ENCODE data around the gene CST6.
"Not testable (repeated sequence)": the region's sequence is repeated elsewhere in the genome, so short reads cannot be mapped to it uniquely, and the experiment has no call there.

Gene CST6

DNA sequence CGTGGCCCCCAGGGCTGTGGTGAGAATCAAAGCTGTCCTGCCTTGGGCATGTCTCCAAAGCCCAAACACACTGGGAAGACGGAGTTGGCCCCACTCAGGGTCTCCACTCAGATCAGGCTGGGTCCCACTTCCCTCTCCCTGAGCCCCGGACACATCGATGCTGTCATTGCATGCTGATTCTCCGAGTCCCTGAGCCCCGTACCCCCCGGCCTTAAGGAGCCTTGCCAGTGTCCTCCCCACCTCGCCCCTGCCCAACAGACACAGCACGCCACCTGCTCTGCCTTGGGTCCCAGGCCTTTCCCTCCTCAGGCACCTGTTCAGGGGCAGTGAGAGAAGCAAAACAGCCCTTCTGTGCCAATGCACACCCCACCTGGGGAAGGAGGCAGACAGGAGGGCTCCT is 24.5 kb upstream of the CST6 start:
- no peak for DNase-seq

DNA sequence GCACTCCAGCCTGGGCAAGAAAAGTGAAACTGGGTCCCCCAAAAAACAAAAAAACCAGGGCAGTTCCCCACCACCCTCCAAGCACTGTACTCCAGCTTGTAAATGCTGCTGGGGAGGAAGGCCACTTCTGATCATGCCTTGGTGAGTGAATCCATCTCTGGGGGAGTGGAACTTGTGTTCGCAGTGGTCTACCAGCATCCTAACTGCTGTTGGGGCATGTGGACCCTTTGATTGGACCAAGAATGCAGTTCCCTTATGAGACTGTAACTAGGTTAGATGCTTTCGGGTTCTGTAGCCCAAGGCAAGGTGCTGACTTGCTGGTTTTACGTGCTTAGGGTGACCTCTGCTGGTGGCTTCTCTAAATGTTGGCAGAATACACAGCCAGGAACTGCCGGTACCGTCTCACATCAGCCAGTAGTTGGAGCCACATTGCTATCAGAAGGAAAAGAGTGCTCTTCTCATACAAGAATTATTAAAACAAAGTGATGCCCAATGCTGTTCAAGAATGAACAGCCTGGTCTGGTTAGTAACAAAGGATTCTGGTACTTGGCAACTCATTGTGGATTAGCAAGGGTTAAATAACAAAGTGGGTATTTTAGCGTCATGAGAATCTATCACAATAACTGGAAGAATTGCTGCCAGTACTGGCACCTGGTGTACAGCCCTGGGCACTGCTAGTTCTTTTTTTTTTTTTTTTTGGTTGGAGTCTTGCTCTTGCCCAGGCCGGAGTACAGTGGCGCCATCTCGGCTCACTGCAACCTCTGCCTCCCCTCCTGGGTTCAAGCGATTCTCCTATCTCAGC is 22.8 kb upstream of the CST6 start:
- peak; percentile 80 for DNase-seq

DNA sequence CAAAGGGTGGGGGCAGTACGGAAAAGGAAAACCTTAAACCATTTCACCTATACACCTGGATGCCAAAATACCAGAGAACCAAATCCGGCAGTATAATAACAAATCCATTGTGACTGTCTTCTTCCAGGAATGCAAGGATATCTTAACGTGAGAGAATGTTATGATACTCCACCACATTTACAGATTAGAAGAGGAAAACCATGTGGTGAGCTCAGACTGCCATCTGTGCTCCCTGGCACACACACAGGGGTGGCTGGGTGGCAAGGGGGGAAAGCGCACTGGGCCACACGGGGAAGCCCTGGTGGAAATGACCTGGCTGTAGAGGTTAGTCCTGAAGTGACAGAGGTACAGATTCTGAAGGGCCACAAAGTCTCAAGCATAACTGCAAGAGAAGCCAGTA is 19.8 kb upstream of the CST6 start:
- DNase-seq = no peak

DNA sequence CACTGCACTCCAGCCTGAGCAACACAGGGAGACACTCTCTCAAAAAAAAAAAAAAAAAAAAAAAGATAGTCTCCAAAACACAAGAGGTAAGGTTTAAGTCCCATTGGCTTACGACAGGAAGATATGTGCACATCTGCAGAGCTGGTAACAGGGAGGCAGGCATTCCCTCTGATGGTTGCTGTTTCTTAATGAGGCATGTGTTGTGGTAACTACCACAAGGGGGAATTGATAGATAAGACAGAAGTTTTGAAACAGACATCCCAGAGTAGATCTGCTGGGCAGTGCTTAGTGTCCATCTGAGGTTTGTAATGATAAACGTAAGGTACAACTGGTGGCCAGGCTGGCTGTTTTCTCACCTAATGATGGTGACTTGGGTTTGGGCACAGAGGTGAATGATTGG is 14.5 kb upstream of the CST6 start:
- no peak for DNase-seq

DNA sequence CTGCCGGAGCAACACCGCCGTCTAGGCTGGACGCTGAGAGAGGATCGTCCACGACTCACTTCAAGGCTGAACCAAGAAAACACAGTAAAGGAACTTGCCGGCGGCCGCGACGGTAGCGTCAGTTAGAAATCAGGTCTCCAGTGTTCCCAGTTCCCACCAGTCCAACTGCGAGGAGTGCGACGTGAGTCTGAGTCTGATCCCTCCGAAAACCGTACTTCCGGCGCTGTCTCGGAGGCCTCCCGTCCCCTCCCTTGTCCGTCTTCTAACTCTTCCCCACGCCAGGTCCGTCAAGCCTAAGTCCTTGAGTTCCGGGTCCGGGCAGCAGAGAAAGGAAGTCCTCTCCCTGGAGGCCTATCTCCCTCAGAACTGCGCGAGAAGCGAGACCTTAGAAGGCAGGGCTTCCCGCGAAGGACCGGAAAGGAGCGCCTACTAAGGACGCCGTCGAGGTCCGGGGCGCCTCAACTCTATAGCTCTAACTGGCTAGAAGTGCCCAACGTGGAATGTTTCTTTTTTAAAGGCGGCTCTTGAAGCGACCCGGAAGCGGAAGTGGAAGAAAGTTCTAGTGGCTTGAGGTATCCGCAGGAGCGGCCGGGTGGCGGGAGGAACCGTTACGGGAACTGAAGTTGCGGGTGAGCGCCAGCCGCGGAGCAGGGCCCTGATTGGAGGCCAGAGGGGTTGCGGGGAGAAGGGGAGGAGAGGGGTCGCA is 9.7 kb upstream of the CST6 start, which contains the start of the genes BANF1 and EIF1AD:
BANF1 (plus strand) TSS at position 562 of the 706 bp plus-strand sequence. CDS start 748 bp downstream, outside the sequence.
EIF1AD (minus strand) TSS at position 216 of the 706 bp plus-strand sequence. CDS start 1,768 bp downstream, outside the sequence.
- peak; percentile 85 for DNase-seq

DNA sequence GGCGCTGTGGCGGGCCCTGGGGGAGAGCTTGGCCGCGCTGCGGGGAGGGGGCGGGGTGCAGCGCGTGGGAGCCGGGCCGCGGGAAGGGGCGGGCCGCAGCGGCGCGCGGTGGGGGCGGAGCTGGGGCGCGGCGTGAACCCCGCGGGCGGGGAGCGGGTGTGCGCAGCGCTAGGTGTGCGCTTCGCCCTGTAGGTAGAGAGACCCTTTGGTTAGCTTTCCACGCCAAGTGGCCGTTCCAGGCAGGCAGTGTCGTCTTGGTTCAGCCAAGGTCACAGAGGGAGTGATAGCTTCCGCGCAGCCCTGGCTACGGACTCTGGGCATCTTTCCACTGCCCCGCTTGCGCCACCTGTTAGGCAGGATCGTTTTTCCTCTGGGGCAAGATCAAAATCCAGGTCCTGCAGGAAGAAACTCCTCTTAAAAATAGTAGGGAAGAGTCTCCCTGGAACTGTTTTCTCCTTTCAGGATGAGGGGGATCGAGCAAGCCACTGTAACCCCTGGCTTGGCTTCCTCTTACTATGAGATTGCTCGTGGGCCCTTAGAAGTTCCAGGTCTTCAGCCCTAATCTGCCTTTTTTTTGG is 9.1 kb upstream of the CST6 start:
- peak; percentile 70 for DNase-seq

DNA sequence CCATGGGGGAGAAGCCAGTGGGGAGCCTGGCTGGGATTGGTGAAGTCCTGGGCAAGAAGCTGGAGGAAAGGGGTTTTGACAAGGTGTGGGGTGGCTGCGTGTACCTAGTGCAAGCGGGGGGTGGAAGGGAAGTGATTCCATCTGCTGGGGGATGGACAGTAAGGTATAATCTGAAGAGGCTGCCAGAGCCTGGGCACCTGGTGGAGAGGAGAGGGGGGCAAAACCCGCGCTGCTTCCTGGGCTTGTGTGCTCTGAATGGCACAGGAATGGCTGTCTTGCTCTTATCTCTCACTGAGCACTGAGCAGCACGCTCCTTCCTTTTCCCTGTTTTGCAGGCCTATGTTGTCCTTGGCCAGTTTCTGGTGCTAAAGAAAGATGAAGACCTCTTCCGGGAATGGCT is 8.5 kb upstream of the CST6 start:
- DNase-seq = no peak

DNA sequence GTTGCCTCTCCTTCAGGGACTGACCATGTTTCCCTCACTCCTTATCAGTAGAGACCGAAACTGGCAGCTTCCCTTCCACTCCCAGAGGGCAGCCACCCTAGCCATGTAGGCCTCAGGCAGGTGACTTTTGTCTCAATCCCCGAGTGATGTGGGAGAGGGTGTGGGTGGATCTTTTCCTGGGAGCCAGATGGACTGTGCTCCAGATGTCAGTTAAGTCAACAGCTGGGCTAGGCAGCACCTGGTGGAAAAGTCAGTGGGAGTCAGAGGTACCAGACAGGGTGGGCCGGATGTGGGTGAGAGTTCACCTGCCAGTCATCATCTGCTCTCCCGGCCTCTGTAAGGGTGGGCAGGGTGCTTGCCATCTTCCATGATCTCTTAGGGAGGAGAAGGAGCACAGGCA is 7.6 kb upstream of the CST6 start:
- no peak for DNase-seq

DNA sequence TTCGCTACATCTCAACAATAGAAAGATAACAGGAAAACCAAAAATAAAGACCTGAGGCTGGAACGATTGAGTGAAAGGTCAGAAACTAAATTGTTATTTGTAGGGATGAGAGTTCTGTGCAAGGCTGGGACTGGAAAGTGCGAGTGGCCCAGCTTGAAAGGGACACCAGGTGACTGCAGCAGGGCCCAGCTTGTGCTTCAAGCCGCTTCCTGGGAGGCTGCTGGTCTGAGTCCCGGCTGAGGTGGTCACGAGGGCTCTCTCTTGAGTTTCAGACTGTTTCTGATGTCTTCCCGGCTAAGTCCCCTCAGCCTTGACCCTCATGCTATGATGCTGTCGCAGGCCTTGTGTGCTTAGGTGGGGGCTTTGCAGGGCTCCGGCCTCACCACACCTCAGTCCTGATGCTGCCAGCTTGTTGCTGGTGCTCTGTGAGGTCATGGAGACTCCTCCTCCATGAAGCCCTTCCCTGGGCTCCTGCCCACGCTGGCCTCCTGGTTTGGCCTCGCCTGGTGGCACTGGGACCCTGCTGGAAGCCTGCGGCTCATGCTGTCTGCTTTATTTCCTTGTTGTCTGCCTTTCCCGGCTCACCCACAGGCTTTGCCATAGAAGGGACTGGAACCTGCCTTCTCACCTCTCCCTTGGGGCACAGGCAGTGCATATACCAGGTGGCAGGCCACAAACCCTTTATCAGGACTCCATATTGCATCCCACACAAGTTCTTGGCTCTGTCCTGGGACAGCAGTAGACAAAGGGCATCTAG is 5.5 kb upstream of the CST6 start:
- no peak for DNase-seq

DNA sequence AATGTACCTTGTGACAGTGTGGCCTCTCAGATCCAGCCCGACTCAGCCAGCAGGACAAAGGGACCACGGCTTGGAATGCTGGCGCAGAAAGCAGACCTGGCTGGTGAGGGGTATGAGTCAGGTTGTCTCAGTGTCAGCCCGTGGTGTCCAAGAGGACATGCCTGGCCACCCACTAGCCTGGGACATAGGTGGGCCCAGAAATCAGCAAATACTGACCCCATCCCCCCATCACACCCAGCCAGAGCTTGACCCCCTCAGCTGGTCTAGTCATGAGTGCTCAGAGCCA is 5.0 kb upstream of the CST6 start:
- no peak for DNase-seq

DNA sequence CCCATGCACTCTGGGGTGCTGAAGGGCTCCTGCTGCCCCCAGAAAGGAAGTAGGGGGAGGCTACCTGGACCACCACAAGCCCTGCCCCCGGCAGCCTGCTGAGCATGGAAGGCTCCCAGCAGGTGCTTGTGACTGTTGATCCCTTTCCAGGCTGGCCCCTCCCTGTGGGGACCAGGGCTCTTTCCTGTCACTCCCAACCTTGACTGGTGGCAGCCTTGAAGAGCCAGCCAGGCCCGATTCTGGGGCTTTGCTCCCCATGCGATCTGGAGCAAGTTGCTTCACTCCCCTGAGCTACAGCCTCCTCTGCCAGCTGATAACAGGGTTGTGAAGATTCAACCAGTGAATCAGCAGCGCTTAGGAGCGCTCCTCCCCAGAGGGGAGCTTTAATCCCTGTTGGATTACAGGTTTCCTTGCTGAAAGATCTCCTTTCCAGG is 4.6 kb upstream of the CST6 start:
- no peak for DNase-seq

DNA sequence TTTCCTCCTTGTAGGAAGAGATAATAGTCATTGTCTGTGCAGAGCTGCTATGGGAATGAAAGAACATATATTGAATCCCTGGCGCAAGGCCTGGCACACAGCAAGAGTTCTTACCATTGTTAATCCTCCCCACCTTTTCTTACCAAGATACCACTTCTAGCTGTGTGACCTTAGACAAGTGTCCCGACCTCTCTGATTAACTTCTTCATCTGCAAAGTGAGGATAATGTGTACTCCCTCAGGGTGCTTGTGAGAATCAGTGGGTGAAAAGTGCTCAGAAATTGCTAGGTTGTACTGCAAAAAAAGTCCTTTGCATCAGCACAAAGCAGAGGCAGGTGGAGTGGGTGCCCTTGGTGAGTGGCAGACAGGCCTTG is 3.7 kb upstream of the CST6 start:
- no peak for DNase-seq

DNA sequence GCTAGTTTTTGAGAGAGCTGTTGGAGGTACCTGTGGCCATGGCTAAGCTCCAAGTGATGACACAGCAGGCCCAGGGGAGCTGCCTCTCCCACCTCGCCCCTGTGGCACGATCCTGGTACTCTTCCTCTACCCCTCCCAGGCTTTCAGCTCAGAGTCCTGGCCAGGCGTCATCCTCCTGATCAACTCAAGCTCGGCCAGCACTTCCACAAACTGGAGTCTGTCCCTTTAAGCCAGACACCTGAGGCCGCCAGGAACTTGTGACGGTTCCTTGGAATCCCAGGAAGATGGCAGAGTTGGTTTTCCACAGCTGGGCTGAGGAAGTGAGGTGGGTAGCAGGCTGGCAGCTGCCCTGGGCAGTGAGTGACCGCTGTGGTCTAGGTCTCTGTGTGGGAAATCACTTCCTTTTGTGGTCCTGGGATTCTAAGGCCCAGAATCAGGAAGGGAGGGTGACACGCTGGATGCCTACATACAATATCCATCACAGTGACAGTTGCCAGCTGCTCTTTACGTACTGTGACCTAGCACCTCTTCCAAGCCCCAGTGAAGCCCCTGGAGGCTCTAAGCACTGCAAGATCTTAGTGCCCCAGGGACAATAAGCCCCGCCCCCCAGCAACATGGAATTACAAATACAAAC is 3.2 kb upstream of the CST6 start:
- no peak for DNase-seq

DNA sequence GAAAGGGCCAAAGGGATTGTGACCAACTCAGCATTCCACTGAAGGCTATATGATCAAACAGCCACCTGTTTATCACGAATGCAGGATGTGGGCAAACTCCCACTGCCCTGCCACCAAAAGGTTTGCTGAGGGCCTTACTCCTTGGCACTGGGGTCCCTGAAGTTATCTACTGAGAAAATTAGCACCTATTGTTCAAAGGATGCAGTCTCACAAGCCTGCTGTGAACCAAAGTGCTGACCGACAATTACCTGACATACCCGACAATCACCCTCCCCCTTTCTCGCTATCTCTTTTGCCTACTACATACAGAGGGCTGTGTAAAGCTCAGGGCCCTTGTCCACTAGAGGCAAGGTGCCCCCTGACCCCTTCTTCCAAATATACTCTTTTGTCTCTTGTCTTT is 1.8 kb upstream of the CST6 start:
- not testable (repeated sequence) for DNase-seq

DNA sequence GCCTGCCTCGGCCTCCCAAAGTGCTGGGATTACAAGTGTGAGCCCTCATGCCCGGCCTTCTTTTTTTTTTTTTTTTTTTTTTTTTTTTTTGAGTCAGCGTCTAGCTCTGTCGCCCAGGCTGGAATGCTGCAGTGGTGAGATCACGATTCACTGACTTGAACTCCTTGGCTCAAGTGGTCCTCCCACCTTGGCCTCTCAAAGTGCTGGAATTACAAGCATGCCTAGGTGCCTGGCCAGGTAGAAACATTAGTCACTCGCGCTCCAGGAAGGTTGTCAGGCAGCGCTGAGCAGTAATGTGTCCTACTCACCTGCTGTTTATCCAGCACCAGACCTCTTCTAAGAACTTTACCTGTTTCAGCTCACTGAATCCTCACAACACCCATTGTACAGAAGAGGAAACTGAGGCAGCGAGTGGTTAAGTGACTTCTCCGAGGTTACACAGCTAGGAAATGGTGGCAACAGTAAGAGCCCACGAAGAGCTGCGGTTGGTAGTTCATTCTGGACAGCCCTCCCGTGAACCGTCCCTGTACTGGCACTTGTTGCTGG is 496 bp upstream of the CST6 start:
- no peak for DNase-seq

DNA sequence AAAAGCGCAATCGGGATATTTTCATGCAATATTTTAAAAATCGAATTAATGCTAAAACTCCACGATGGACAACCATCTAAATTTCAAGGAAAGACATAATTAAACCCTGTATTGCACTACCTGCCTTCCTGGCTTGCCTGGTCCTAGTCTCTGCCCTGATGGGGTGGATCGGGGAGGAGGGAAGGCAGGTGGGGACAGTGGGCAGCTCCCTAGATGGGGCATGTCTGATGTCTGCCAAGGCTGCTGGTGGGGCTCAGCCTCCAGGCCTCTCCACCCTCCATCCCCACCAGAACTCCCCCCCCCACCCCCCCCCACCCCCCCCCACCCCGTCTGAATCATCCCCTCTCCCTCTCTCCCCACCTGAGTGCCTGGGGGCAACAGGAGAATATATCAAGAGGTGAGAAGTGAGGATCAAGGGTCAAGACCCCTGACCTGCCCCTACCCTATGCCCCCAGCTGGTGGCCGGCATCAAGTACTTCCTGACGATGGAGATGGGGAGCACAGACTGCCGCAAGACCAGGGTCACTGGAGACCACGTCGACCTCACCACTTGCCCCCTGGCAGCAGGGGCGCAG is 650 bp downstream of the CST6 start:
- no peak for DNase-seq

DNA sequence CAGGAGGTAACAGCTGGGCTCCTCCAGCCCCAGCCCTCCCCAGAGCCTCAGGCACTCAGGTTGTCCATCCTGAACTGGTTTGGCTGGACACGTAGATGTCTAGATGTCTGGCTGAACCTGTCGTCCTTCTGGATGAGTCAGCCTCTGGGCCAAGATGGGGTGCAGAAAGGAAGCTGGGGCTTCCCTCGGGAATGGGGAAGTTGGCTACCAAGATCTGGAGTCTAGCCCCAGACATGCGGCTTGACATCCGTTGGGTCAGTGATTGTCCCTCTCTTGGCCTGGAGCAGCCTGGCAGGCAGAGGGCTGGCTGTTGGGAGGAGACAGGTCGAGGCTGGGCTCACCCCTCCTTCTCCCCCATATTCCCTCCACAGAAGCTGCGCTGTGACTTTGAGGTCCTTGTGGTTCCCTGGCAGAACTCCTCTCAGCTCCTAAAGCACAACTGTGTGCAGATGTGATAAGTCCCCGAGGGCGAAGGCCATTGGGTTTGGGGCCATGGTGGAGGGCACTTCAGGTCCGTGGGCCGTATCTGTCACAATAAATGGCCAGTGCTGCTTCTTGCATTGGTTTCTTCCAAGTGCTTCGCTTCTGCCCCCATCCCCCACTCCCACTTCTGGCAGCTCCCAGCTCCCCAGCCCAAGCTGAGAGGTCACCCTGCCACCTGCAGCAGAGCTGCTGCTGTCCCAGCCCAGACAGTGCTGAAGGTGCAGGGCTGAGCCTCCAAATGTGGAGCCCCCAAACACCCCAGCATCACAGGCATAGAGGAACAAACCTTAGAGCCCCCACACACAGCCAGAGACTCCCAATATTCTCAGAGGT is 1.3 kb downstream of the CST6 start:
- DNase-seq = no peak

DNA sequence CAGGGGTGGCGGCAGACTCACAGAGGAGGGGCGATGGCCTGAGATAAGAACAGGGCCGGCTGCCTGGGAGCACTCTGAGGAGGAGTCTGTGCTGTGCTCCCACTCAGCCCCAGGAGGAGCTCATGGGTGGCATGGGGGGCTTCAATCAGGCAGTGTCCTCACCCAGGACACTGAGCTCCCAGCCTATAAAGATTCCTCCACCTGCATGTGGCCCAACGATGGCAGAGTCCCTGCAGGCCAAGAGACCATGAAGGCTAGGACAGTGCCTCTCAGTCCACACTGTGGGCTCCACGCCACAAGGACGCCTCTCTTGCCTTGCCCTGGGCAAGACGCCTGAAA is 1.9 kb downstream of the CST6 start:
- no peak for DNase-seq

DNA sequence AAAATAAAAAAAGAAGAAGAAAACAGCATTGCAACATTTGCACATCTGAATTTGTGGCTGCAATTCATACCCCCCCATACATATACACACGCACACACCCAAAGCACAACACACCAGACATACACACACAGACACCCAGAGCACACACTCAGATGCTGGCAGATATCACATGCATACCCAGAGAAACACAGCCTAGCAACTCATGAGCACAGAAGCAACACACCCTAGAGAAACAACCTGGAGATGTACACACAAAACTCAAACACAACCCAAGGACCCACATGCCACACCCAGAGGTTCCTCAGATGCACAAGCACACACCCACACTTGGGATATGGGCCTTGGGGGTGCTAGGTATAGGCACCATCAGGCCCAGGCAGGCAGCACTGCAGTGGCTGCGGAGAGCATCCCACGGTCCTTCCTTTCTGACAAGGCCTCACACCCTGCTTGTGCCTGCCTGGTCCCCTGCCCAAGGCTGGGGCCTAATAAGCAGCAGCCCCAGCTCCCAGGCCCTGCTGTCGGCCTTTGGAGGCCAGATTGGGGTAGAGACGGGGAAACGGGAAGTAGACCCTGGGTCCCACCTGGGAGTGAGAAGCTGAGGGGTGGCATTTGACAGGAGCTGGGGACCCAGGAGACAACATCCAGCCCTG is 3.1 kb downstream of the CST6 start:
- no peak for DNase-seq

DNA sequence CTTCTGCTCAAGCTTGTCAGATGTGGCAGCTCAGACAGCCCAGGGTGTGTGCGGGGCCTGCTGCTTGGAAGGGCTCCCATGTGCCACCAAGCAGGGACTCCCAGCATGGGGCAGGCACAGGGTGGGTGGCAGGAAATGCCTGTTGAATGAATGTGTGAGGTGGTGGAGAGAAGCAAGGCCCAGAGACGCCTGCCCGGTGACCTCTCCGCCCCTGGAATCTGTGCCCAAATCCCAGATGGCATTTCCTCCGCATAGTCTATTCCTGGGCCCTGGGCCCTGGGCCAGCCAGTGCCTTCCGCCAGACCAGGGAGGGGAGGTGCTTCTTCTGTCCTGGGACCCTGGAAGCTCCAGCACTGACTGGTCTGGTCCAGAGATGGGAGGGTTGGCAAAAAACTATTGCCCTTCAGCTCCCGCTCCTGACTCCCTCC is 3.7 kb downstream of the CST6 start:
- no peak for DNase-seq

All from stimulated activated CD4-positive, alpha-beta T cell treated with anti-CD3 and anti-CD28 coated beads, Interleukin-12 subunit alpha, Interleukin-12 subunit beta, amount 100 ng/mL, for 4 hours (primary cell).